ENCODE results near the gene FILIP1.

Gene FILIP1

DNA sequence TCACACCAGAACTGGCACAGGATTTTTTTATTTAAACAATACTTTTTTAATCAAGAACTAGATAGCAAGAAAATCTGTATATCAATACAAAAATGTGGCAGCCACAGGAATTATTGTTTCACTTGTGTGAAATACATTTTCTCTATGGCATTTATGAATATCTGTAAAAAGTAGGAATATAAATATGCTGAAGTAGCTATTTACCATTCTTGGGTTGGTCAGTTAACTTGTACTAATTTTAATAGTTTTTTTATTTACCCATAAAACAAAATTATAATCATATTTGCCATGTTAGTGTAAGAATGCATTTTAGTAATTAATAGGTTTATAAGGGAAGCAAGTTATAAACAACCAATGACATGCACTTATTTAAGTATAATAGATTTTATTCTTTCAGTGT is 177.6 kb downstream of the FILIP1 start:
- DNase-seq: no peak
- TF ChIP-seq, protein P1, sequence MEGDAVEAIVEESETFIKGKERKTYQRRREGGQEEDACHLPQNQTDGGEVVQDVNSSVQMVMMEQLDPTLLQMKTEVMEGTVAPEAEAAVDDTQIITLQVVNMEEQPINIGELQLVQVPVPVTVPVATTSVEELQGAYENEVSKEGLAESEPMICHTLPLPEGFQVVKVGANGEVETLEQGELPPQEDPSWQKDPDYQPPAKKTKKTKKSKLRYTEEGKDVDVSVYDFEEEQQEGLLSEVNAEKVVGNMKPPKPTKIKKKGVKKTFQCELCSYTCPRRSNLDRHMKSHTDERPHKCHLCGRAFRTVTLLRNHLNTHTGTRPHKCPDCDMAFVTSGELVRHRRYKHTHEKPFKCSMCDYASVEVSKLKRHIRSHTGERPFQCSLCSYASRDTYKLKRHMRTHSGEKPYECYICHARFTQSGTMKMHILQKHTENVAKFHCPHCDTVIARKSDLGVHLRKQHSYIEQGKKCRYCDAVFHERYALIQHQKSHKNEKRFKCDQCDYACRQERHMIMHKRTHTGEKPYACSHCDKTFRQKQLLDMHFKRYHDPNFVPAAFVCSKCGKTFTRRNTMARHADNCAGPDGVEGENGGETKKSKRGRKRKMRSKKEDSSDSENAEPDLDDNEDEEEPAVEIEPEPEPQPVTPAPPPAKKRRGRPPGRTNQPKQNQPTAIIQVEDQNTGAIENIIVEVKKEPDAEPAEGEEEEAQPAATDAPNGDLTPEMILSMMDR (IDR thresholded peaks at IDR 0.05): no peak
- Mint-ChIP-seq H3K4me1 (no peaks in the 10 kb centered on the region), H3K4me3 (no peak overlapping the region), H3K9me3 (no peaks in the 10 kb centered on the region), H3K27ac (no peak overlapping the region), H3K27me3 (ENCODE audit: low read depth, poor library complexity) (peaks cover 5% of the 10 kb centered on the region), H3K36me3 (ENCODE audit: low read depth) (no peaks in the 10 kb centered on the region)

DNA sequence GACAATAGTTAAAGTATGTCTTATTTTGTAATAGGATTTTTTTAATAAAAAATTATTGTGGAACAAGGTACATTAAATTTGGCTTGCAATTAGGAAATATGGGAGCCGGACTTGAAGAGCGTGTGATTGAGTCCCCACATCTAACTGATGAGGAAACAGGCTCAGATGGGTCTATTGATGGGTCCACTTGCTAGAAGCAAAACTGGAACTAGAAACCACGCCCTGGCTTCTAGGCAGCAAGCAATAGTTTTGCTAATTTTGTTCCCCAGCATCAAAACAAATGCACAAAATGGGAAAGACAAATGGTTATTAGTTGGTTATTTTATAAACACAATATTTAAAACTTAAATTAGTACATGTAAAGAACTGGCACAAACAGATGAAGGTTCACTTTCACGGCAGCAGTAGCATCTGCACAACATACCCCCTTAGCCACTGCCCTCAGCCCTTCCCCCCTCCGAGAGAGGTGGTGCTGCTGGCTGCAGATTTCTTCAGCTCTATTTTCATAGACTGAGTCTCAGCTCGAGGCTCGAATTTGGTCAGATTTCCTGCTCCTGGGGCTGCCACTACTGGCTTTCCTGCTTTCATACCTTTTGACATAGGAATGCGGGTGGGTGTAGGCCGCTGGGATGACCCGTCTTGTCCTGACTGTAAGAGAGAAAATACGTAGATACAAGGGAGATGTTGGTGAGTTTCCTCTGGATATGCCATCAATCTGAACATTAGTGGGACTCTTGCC is 185.2 kb downstream of the FILIP1 start:
- Mint-ChIP-seq H3K27ac (no peak overlapping the region), H3K36me3 (ENCODE audit: low read depth) (no peaks in the 10 kb centered on the region), H3K9me3 (no peaks in the 10 kb centered on the region), H3K27me3 (ENCODE audit: low read depth, poor library complexity) (peaks cover 4% of the 10 kb centered on the region), H3K4me1 (no peaks in the 10 kb centered on the region), H3K4me3 (no peak overlapping the region)
- TF ChIP-seq, protein P1 (IDR thresholded peaks at IDR 0.05): no peak
- DNase-seq: no peak

DNA sequence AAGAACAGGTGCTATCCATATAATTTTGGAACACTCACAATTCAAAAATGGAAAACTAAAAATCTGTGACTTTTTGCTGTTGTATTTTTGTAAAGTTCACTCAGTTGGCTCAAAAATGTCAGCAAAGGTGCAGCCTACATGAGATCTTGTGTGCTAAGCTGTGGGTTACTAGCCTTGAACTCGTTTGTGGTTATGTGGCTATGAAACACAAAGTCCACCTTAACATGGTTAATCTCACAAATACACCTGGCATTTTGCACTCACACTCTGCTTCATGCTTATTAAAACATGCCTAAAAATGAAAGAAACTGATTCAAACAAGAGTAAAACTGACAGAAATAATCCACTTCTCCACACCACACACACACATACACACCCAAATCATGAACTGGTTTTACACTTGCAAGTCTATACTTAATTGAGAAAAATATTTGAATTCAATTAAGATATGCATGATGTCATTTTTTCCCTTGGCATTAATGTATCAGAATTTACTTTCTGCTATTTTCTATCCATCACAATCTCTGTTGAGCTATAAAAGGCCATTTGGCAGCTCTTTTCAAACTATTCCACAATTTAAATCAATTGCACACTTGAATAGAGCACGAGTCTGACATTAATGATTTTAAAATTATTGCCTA is 186.1 kb downstream of the FILIP1 start:
- DNase-seq: no peak
- Mint-ChIP-seq H3K27me3 (ENCODE audit: low read depth, poor library complexity) (no peaks in the 10 kb centered on the region), H3K9me3 (no peaks in the 10 kb centered on the region), H3K4me3 (no peak overlapping the region), H3K27ac (no peak overlapping the region), H3K36me3 (ENCODE audit: low read depth) (no peaks in the 10 kb centered on the region), H3K4me1 (no peaks in the 10 kb centered on the region)
- TF ChIP-seq, protein P1 (IDR thresholded peaks at IDR 0.05): no peak

DNA sequence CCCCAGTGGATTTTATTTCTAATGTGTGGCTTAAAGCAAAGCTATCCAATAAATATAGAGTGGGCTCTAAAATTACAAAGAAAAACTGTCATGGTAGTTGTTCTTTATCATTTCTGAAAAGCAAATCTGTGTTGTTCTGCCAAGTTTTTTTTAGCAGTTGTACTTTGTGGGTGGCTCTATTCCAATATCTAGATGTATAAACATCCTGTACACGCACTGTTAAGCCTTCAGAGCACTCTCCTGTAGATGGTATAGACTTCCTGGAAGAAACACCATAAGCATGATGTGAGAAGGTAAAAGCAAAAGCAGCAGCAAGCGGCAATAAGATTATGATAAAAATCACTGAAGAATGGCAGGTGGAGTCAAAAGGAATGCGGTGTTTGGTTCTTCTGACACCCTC is 187.5 kb downstream of the FILIP1 start:
- DNase-seq: no peak
- Mint-ChIP-seq H3K36me3 (ENCODE audit: low read depth) (no peaks in the 10 kb centered on the region), H3K27me3 (ENCODE audit: low read depth, poor library complexity) (no peaks in the 10 kb centered on the region), H3K4me3 (no peak overlapping the region), H3K4me1 (no peaks in the 10 kb centered on the region), H3K27ac (no peak overlapping the region), H3K9me3 (no peaks in the 10 kb centered on the region)
- TF ChIP-seq, protein P1 (IDR thresholded peaks at IDR 0.05): no peak

DNA sequence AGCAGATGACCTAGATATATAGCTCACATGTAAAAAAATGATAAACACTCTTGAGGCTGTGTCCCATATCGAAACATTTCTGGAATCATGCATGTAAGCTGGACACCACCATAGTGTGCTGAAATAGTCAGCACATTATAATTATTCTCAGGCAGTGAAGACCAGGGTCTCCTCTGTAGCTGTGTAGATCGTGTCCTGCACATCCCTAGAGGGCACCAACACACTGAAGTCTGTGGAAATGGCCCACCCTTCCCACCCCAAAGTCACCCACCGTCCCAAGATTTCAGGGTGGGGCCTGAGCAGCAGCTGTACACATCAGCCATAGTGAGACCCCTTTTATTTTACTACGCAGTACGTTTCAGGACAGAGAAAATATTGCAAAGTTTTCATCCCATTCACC is 188.0 kb downstream of the FILIP1 start:
- Mint-ChIP-seq H3K4me3 (no peak overlapping the region), H3K4me1 (no peaks in the 10 kb centered on the region), H3K36me3 (ENCODE audit: low read depth) (no peaks in the 10 kb centered on the region), H3K9me3 (no peaks in the 10 kb centered on the region), H3K27ac (no peak overlapping the region), H3K27me3 (ENCODE audit: low read depth, poor library complexity) (no peaks in the 10 kb centered on the region)
- TF ChIP-seq, protein P1 (IDR thresholded peaks at IDR 0.05): no peak
- no peak for DNase-seq

DNA sequence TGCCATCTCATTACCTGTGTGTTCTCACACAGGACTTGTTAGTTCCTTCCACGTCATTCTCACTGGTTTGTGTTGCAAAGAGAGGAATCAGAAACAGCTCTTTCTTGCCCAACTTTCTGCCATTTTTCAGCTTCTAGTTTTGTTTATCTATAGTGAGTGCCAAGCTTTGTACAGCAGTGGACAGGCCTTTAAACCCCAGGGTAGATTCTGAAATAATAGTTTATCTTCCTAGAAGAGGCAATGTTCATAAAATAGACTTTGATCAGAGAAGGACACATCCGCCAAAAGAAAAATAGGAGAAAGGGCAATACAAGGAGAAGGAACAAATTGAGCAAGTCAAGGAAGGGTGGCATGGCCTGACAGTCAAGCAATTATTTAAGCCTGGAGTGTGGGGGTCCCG is 191.3 kb downstream of the FILIP1 start:
- TF ChIP-seq, protein P1 (IDR thresholded peaks at IDR 0.05): no peak
- Mint-ChIP-seq H3K36me3 (ENCODE audit: low read depth) (no peaks in the 10 kb centered on the region), H3K27me3 (ENCODE audit: low read depth, poor library complexity) (no peaks in the 10 kb centered on the region), H3K4me3 (no peak overlapping the region), H3K9me3 (no peaks in the 10 kb centered on the region), H3K27ac (no peak overlapping the region), H3K4me1 (no peaks in the 10 kb centered on the region)
- no peak for DNase-seq

All from nephron progenitor cell (in vitro differentiated cells).